GM12872 (cell line): Measurements from ENCODE around the gene ZNF407.

Experiments
- TF ChIP-seq, protein P1 (sequence below): IDR thresholded peaks from 3 replicates; pipeline ENCODE4 v1.5.1; 2011; ENCODE audit warnings: low read depth, mild to moderate bottlenecking, low read length, moderate library complexity; ENCODE audit not compliant: insufficient read depth

Gene ZNF407

DNA sequence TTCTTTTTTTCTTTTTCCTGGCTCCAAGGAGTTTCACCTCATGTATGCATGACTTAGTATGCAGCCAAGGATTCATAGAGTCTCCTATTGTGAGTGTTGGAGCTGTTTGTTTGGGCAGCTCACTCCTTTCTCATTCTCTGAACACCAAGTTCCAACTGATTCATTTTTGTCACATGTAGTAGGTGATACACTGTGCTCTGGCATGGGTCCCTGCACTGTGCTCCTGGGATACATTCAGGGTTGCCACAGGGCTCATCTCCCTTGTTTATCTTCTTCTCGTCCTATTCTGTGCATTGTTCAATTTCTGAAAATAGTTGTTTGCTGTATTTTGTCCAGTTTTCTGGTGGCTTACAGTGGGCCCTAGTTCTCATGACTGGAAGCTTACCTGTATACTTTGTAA, 96.8 kb downstream of the ZNF407 start:
- TF ChIP-seq, protein P1, sequence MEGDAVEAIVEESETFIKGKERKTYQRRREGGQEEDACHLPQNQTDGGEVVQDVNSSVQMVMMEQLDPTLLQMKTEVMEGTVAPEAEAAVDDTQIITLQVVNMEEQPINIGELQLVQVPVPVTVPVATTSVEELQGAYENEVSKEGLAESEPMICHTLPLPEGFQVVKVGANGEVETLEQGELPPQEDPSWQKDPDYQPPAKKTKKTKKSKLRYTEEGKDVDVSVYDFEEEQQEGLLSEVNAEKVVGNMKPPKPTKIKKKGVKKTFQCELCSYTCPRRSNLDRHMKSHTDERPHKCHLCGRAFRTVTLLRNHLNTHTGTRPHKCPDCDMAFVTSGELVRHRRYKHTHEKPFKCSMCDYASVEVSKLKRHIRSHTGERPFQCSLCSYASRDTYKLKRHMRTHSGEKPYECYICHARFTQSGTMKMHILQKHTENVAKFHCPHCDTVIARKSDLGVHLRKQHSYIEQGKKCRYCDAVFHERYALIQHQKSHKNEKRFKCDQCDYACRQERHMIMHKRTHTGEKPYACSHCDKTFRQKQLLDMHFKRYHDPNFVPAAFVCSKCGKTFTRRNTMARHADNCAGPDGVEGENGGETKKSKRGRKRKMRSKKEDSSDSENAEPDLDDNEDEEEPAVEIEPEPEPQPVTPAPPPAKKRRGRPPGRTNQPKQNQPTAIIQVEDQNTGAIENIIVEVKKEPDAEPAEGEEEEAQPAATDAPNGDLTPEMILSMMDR, result no peak

- TF ChIP-seq, protein P1, result no peak
These were observed 97.5 kb downstream of the ZNF407 start for GRCh38 chr18:74695170-74695569.

- TF ChIP-seq, protein P1, result no peak
These were observed 101.2 kb downstream of the ZNF407 start for GRCh38 chr18:74698881-74699280.

DNA sequence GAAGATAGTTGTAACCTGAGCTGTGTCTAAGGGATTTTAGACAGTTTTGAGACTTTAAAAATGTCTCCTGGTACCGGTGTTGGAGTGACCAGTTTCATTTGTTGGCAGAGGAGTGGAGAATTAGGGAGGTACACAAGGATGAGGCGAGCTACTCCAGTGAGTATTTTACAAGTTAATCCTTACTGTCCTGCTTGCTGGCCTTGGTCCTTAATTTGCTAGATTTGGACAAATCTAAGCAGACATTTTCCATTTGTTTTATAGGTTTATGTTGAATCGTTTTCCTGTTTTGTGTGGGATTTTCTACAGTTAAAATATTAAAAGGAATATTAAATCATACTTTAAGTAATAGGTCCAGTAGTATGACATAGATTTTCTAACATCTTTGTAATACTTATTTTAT, 101.8 kb downstream of the ZNF407 start:
- TF ChIP-seq, protein P1, result no peak

GRCh38 chr18:74702950-74703349, 105.3 kb downstream of the ZNF407 start:
- TF ChIP-seq, protein P1, result no peak

GRCh38 chr18:74708169-74708568, 110.5 kb downstream of the ZNF407 start:
- TF ChIP-seq, protein P1, result no peak

- TF ChIP-seq, protein P1, result no peak
These were observed 111.8 kb downstream of the ZNF407 start for GRCh38 chr18:74709452-74709851.

DNA sequence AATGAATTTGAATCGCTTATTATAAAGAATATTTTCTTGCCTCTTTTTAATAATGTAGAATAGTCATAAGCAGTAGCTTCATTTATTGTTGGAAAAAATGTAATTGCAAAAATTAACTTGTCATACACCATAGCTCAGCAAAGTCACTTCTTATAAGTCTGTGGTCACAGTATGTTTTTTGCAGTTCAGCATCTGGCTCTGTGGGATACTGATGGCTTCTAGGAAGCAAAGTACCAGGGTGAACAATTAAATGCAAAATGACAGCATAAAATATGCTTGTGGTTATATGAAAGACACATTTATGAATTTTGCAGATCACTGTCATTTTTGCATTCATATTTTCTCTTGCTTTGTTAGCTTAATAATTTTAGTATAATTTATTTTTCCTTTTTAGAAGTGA, 116.5 kb downstream of the ZNF407 start:
- TF ChIP-seq, protein P1, result no peak
